GM21825 (cell line): ENCODE data around the gene UVRAG.
"Not testable (repeated sequence)": the region's sequence is repeated elsewhere in the genome, so short reads cannot be mapped to it uniquely, and the experiment has no call there.

ENCODE experiments used
- ATAC-seq: cut with Tn5 transposase; IDR thresholded peaks from one replicate; pipeline ENCODE4 v1.9.1; 2021; ENCODE audit warnings: mild to moderate bottlenecking, moderate library complexity; ENCODE audit not compliant: unreplicated experiment

The UVRAG gene

DNA sequence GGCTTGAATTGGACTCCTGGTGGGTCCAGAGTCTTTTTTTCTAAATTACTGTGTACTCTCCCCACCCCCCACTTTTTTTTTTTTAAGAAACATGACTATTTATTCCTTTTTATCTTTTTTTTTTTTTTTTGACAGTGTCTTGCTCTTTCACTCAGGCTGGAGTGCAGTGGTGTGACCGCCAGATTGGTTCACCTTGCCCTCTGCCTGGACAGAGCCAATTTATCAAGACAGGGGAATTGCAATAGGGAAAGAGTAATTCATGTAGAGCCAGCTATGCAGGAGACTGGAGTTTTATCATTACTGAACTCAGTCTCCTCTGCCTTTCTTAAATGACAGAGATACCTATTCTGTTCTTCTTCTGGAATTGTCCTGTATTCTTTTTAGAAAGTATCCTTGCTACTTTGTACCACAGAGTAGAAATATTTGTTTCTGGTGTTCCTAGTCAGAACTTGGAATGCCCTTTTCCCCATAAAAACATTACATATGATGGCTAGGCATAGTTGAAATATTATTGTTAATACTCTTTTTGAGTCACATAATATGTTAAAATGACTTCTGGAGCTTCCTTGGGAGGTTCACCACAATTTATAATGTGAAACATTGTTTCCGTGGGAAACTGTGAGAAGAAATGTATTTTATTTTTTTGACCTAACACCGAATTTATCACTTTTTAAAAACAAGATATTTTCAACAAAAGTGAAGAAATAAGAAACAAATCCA lies 95.6 kb downstream of the UVRAG start:
- ATAC-seq: no peak

DNA sequence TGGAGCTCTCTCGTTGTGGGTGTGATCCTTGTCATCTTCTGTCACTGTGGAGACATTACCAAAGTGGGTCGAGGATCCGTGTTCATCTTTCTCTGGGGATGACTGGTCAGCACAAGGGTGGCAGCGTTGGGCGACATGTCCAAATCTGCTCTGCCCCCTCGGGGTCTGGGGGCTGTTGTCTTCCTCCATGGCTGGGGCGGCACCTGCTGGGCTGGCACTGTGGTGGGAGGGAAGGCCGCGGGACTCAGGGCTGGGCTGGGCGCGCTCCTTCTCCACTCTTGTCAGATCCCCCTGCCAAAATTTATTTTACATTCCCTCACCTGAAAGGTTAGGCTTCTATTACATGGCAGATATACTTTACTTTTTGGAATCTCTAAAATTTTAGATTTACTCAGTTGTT lies 96.4 kb downstream of the UVRAG start:
- ATAC-seq: no peak

- ATAC-seq: no peak
Observed at GRCh38 chr11:75913984-75914383, 99.0 kb downstream of the UVRAG start.

DNA sequence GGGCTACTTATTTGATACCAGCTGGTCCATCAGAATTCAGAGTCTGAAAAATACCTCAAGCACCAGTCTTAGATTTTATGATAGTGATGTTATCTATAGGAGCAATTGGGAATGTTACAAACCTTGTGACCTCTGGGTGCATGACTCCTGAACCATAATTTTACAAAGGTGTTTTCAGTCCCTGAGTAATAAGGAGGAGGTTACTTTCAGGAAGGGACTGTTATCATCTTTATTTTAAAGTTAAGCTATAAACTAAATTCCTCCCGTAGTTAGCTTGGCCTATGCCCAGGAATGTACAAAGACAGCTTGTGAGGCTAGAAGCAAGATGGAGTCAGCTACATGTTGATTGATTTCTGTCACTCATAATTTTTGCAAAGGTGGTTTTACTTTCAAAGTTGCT lies 101.9 kb downstream of the UVRAG start:
- no peak for ATAC-seq

DNA sequence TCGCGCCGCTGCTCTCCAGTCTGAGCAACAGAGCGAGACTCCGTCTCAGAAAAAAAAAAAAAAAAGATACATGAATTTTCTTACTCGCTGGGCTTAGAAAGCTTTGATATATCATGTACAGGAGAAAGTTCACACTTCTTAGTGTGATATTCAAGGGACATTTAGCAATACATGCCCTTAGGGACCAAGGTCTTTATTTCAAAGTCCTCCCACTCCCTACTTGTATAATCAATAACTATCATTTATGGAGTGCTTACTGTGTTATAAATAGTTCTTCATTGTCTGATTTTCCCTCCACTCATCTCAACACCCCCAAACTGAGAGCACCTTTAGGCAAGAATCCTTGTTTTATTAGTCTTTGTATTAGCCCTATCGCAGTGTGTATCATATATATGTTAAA lies 103.3 kb downstream of the UVRAG start:
- ATAC-seq: no peak

DNA sequence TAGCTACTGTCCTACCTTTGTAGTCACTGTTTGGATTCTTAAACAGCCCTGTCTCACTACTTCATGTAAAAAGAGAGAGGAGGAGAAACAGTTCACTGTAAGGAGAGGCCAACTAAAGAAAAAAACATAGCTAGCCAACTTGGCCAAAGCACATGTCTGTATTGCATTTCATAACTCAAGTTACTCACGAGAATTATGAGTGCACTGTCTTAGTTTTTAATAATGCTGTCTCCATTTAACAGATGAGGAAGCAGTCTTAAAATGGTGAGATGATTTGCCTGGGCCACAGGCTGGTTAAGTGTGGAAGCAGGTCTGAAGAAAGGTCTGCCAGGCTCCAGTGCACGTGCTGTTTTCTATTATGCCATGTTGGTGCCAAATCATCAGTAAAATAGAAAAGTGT lies 104.5 kb downstream of the UVRAG start:
- no peak for ATAC-seq

GRCh38 chr11:75920848-75921247 lies 105.8 kb downstream of the UVRAG start:
- ATAC-seq: no peak

- no peak for ATAC-seq
Observed at GRCh38 chr11:75921808-75922207, 106.8 kb downstream of the UVRAG start.

- no peak for ATAC-seq
Observed at GRCh38 chr11:75924966-75925784, 110.2 kb downstream of the UVRAG start.

DNA sequence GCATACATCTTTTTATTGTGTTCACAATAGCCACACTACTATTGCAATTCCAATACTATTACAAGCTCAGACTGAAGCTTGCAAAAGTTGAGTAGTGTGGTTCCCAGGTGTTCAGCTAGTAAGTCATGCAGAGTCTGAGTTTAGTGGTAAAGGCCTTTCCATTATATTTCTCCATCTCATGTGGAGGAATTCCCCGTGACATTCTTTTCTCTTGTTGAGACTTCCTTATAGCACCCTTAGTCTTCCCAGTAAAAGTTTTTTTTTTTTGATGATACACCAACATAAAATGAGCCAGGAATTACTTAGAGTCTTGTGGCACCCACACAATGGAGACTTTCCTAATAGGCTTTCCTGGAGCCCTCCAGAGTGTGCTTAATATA lies 110.8 kb downstream of the UVRAG start:
- no peak for ATAC-seq

DNA sequence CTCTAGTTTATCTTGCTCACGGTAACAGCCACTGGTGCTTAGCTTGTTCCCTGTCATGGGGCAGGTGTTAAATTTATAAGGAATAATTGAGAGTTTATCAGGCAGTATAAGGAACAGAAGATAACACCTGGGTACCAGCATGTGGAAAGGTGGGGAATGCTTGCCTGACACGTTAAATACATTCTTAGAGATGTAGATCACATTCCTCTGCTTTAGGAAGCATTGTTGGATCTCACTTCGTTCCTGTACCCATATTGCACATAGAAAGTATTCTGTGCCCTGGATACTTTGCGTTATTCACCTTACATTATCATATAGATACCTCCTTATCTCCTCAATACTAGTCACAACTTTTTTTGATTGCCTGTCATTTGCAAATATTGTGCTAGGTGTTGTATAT lies 114.7 kb downstream of the UVRAG start:
- no peak for ATAC-seq

- no peak for ATAC-seq
Observed at GRCh38 chr11:75930534-75930933, 115.5 kb downstream of the UVRAG start.

DNA sequence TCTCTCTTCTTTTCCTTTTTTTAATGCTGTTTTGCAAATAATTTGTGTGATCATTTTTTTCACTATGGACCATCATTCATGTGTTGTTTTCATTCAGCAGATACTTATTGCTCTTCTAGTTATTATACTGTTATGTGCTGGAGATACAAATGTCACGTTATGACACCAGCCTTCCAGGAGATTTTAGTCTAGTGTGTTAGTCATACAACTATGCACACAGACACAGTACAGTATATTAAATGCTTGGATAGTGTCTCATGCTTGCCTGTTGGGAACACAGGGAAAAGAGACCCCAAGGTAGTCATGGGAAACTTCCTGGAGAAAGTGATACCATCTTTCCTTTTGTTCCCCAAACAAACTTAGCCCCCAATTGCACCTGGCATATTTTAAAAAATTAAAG lies 116.1 kb downstream of the UVRAG start:
- no peak for ATAC-seq

DNA sequence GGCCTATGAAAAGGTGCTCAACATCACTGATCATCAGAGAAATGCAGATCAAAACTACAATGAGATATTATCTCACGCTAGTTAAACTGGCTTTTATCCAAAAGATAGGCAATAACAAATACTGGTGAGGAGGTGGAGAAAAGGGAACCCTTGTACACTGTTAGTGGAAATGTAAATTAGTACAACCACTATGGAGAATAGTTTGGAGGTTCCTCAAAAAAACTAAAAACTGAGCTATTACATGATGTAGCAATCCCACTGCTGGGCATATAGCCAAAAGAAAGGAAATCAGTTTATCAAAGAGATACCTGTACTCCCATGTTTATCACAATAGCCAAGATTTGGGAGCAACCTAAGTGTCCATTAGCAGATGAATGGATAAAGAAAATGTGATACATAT lies 118.7 kb downstream of the UVRAG start:
- not testable (repeated sequence) for ATAC-seq

GRCh38 chr11:75934851-75935250 lies 119.8 kb downstream of the UVRAG start:
- ATAC-seq: no peak

DNA sequence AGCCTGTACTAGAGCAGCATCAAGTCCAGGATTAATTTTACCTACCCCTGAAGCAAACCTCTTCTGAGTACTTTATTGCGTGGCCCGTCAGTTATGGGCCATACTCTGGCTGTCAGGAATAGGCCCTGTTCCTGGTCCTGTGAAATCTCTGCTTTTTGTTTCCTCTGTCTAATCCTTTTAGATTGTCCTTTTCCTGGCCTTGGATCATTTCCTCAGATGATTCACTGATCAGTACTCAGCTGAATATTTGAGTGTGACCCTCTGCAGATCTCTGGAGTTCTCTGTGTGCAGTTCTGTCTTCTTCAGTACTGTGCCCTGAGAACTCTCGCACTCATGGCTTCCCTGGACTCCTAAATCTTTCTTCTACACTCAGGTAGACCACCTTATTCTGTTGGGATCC lies 123.5 kb downstream of the UVRAG start:
- ATAC-seq: no peak

- ATAC-seq: no peak
Observed at GRCh38 chr11:75939516-75939915, 124.5 kb downstream of the UVRAG start.

DNA sequence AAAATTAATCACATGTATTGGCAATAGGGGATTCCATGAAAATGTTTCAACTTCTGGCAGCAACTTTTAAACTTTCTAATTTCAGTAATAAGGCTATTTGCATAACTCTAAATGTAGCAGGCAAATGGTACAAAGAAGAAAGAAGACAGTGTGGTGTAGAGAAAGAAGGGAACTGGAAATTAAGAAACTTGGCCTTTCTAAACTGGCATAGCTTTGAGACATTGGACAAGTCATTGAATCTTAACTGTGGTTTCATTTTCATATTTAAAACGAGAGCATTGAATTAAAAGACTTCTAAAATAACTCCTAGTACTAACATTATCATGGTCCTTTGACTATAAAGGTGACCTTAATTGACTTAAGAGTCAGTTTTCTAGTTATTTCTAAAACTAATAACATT lies 125.0 kb downstream of the UVRAG start:
- no peak for ATAC-seq

DNA sequence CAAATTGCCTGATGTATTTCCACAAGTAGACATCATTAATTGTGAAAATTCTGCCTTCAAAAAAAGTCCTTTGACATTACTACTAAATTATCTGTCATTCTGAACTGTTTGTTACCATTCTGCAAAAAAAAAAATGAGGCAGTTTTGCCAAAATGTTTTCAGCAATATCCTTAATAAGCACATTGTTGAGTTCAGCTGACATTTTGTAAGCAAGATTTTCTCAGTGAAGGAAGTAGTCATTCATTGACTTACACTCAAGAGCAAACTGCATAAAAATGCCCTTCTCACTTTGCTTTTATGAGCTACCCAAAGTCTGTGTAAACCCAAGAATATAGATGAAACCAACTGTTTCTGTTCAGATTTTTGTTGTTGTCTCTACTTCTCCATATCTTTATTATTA lies 125.9 kb downstream of the UVRAG start:
- ATAC-seq: no peak

- ATAC-seq: no peak
Observed at GRCh38 chr11:75944515-75944914, 129.5 kb downstream of the UVRAG start.

GRCh38 chr11:75945446-75945845 lies 130.4 kb downstream of the UVRAG start:
- no peak for ATAC-seq

DNA sequence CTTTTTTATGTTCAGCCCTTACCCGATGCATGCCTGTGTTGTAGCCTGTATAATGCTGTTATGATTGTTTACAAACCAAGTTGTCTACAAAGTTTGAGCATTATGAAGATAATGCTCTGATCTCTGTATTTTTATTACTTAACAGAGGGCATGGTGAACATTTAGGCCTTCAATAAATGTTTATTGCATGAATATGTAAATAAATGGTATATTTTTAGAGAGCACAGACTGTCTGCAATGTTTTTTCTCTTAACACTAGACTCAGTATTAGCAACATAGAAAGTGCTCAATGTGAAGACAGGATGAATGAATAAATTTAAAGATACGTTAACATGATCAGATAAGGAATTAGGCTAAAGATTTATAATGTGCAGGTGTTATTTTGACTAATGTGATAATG lies 130.9 kb downstream of the UVRAG start:
- no peak for ATAC-seq
